ENCODE measurements around the gene DDN.

DNA sequence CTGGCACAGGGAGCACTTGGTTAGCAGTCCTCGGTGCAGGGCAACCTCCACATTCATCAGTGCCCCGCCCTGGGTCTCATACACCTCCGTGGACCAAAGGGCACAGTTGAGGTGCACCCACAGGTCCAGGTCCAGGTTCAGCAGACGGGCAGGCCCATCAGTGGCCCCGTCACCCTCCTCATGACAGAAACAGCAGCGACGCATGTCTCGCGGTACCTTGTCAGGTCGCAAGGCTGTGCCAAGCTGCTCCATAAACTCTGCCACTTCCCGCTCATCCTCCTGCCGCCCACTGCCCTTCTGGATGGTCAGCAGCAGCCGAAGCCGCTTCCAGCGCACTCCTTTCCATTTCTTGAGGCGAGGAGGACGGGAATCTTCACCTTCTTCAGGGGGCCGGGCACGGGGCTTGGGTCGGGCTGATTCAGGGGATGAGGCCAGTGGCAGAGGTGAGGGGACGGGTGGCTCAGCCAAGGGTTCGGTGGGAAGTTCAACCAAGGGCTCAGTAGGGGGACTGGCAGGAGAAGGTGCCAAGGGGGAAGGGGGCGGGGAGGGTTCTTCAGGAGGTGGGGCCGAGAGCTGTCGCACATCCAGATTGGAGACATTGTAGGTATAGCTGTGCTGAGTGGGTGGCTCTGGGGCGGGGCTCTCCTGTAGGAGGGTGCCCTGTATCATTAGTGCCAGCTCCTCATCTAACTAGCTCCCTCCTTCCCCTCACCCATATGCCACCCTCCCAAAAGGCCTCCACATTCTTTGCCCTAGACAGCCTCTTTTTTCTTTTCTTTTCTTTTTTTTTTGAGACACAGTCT, 27.7 kb upstream of the DDN start:
- TF ChIP-seq, protein P1, sequence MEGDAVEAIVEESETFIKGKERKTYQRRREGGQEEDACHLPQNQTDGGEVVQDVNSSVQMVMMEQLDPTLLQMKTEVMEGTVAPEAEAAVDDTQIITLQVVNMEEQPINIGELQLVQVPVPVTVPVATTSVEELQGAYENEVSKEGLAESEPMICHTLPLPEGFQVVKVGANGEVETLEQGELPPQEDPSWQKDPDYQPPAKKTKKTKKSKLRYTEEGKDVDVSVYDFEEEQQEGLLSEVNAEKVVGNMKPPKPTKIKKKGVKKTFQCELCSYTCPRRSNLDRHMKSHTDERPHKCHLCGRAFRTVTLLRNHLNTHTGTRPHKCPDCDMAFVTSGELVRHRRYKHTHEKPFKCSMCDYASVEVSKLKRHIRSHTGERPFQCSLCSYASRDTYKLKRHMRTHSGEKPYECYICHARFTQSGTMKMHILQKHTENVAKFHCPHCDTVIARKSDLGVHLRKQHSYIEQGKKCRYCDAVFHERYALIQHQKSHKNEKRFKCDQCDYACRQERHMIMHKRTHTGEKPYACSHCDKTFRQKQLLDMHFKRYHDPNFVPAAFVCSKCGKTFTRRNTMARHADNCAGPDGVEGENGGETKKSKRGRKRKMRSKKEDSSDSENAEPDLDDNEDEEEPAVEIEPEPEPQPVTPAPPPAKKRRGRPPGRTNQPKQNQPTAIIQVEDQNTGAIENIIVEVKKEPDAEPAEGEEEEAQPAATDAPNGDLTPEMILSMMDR (IDR thresholded peaks at IDR 0.05) = no peak
- no peak for TF ChIP-seq POLR2A (IDR thresholded peaks at IDR 0.05)
- TF ChIP-seq POLR2AphosphoS5 (IDR thresholded peaks at IDR 0.05) = no peak
